Fibroblast of pulmonary artery (primary cell): ENCODE data around the gene COG6.

Source experiments
- DNase-seq: peaks from one replicate; pipeline ENCODE4 v3.0.0-alpha.2; 2010; ENCODE audit warnings: low read depth
- H3K4me3 ChIP-seq: replicated peaks from 2 replicates; pipeline ENCODE4 v1.5.1; 2011; ENCODE audit warnings: low read depth, mild to moderate bottlenecking, control low read depth, low read length, moderate library complexity
- TF ChIP-seq, protein P1 (sequence below): IDR thresholded peaks from 2 replicates; pipeline ENCODE4 v1.5.1; 2011; ENCODE audit warnings: mild to moderate bottlenecking, control low read depth, low read length, inconsistent platforms; ENCODE audit errors: missing control alignments

COG6 gene

DNA sequence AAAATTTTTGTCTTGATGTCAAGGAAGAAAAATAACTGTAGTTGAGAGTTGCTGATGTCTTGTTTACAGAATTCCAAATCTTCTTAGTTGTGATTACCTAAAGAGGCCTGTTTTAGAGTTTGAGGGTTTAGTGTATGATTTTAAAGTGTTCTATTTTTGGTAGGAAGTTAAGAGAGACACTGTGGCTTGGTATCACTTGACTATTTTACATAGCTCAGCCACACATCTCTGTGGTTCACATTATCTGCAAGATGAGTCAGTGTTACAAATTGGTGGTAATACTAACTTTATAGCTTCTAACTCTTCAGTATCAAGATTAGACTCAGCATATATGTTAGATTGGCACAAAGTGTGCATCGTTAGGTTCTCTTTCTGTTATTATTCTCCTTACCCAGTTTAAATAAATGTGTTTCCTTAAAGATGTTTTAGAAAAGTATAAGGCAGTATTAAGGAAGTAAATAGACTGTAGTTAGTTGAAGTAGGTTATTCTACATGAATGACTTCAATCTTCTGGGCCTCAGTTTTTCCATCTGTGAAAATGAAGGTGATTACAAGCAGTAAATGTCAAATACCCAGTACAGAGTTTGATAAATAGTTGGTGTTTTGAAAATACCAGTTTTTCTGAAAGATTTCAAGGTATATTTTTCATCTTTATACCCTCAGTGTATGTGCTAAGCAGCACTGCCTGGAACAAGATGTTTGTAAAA, 33.4 kb downstream of the COG6 start:
- TF ChIP-seq, protein P1, sequence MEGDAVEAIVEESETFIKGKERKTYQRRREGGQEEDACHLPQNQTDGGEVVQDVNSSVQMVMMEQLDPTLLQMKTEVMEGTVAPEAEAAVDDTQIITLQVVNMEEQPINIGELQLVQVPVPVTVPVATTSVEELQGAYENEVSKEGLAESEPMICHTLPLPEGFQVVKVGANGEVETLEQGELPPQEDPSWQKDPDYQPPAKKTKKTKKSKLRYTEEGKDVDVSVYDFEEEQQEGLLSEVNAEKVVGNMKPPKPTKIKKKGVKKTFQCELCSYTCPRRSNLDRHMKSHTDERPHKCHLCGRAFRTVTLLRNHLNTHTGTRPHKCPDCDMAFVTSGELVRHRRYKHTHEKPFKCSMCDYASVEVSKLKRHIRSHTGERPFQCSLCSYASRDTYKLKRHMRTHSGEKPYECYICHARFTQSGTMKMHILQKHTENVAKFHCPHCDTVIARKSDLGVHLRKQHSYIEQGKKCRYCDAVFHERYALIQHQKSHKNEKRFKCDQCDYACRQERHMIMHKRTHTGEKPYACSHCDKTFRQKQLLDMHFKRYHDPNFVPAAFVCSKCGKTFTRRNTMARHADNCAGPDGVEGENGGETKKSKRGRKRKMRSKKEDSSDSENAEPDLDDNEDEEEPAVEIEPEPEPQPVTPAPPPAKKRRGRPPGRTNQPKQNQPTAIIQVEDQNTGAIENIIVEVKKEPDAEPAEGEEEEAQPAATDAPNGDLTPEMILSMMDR: no peak
- peak; percentile 13 for DNase-seq
- no peak overlapping the region for H3K4me3 ChIP-seq

DNA sequence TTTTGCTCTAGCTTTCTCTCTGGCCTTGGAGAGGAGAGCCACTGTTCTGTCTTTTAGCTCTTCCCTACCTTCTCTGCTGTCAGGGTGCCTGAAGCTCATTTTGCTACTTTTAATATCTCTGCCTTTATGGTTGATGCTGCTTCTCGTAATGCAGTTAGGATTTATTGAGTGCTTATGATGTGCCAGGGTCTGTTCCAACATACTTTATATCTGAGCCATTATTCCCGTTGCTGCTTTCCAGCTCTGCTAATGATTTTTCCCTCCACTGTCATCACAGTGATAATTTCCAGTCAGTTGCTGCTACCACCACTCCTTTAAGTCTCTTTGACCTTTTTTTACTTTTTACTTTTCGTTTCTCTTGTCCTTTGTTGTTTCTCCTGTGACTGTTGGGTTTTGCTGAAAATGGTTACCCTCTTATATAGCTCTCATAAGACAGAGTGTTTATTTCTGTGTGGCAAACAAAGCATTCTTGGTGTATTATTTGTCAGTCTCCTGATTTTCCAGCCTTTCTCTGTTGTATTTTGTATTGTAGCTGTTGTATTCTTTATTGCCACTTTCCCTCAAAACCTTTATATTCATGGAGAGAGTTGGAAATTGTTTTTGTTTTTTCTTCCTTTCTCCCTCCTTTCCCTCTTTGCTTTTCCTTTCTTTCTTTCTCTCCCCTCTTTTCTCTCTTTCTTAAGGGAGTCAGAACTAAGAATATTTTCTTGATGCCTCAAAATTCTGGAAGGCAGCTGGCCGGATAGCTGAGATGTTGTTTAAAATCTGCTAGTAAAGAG, 37.4 kb downstream of the COG6 start:
- TF ChIP-seq, protein P1: no peak
- DNase-seq: no peak
- H3K4me3 ChIP-seq: no peak overlapping the region

DNA sequence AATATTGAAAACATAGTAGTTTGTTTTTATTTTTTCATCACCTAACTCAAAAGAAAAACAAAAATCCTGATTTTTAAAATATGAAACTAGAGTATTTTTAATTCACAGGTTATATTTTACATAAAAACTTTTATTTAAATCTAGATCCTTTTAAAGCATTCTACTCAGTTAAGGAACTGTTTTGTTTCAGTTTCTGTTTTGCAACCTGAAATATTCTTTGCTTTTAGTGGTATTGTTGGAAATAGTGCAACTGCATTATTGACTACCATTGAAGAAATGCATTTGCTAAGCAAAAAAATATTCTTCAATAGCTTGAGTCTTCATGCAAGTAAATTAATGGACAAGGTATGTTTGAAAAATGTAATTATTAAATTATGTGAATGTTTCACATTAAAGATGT, 43.8 kb downstream of the COG6 start:
- TF ChIP-seq, protein P1: no peak
- no peak for DNase-seq
- H3K4me3 ChIP-seq: no peak overlapping the region

DNA sequence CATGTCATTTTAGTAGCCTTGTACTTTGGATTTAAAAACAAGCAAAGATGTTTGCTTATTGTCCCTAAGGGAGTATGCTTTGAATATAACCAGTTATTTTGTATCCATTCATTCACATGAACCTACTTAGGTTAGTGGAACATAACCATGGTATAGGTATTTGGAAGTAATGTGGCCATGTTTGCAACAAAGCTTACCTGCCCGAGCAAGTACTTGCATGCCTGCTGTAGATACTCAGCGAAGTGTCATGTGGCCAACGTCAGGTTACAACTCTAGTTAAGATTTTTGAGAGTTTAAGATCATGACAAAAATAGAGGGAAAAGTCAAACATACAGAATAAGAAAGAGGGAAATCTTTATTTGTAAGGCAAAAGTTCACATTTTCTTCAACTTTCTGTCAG, 57.2 kb downstream of the COG6 start:
- no peak for DNase-seq
- H3K4me3 ChIP-seq: no peak overlapping the region
- TF ChIP-seq, protein P1: no peak

DNA sequence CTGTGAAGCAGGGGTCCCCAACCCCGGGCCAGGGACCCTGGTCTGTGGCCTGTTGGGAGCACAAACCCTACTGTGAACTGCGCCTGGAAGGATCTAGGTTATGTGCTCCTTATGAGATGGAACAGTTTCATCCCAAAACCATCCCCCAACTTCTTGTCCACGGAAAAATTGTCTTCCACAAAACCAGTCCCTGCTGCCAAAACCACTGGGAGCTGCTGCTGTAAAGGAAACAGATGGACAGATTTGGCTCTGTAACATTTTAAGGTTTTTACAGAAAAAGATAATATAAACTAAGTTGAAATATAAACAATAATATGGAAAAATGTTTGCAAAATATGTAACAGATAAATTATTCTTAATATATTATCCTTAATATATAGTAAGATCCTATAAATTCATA, 73.7 kb downstream of the COG6 start:
- no peak overlapping the region for H3K4me3 ChIP-seq
- TF ChIP-seq, protein P1: no peak
- peak; percentile 28 for DNase-seq

DNA sequence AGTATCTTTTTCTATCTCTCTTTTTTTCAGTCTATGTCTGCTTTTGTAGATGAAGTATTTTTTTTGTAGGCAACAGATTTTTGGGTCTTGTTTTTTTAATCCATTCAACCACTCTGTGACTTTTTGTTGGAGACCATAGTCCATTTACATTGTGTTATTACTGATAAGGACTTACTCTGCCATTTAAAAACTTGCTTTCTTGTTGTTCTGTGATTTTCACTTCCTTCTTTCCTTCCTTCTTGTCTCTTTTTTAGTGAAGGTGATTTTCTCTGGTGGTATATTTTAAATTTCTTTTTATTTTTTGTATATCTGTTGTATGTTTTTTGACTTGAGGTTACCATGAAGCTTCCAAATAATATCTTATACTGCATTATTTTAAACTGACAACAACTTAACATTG, 79.5 kb downstream of the COG6 start:
- TF ChIP-seq, protein P1: no peak
- DNase-seq: no peak
- H3K4me3 ChIP-seq: no peak overlapping the region
